Esophagus muscularis mucosa (tissue), 4 donors: ENCODE data around the gene DNAJC5. TPM values are rescaled to one million over a fixed set of nuclear protein-coding genes. Genes with fewer than 3 reads are reported as not detected.

Experiments used
- DNase-seq: peaks from one replicate; pipeline ENCODE4 v3.0.0-alpha.2; 2017; ENCODE audit errors: extremely low spot score
- H3K27ac ChIP-seq, 4 donors: fragments of 200-600 bp; sonication (generic); replicated peaks in 1 of 4; 1 replicate in 3 of 4; 2 replicates in 1 of 4; pipeline ENCODE4 v1.5.1; 2016 to 2019; ENCODE audit warnings: mild to moderate bottlenecking in 1 of 4
- H3K27me3 ChIP-seq, 4 donors: fragments of 200-600 bp; sonication (generic); one replicate each; pipeline versions ENCODE4 v1.5.1 to v1.6.0; 2016 to 2019
- H3K36me3 ChIP-seq, 4 donors: fragments of 200-600 bp; sonication (generic); one replicate each; pipeline ENCODE4 v1.5.1; 2016 to 2019
- H3K4me1 ChIP-seq, 4 donors: fragments of 200-600 bp; sonication (generic); one replicate each; pipeline ENCODE4 v1.5.1; 2016 to 2019
- H3K4me3 ChIP-seq, 4 donors: fragments of 200-600 bp; sonication (generic); 1 replicate in 2 of 4; 2 replicates in 2 of 4; pipeline ENCODE4 v1.5.1; 2016 to 2019; ENCODE audit warnings: mild to moderate bottlenecking in 4 of 4, moderate library complexity in 1 of 4
- H3K9me3 ChIP-seq, 4 donors: fragments of 200-600 bp; sonication (generic); 1 replicate in 3 of 4; 2 replicates in 1 of 4; pipeline ENCODE4 v1.5.1; 2016 to 2019
- CTCF ChIP-seq, 3 experiments: fragments of 200-600 bp in 2 of 3; fragments of 450-650 bp in 1 of 3; sonication (generic) in 2 of 3; IDR thresholded peaks; one replicate each; pipeline ENCODE4 v1.5.1; 2017 to 2019; ENCODE audit warnings: antibody characterized with exemption in 3 of 3, mild to moderate bottlenecking in 2 of 3, moderate library complexity in 1 of 3
- EP300 ChIP-seq: sonication (generic); formaldehyde crosslinking; IDR thresholded peaks from one replicate; pipeline ENCODE4 v1.6.1; 2017; ENCODE audit warnings: antibody characterized with exemption
- POLR2A ChIP-seq: fragments of 450-650 bp; IDR thresholded peaks from one replicate; pipeline ENCODE4 v1.6.1; 2017; ENCODE audit warnings: antibody characterized with exemption, moderate library complexity, mild to moderate bottlenecking, low read depth
- POLR2AphosphoS5 ChIP-seq, 2 donors: sonication (generic); formaldehyde crosslinking; IDR thresholded peaks; one replicate each; pipeline ENCODE4 v1.6.1; 2017; ENCODE audit warnings: antibody characterized with exemption in 2 of 2
- WGBS: methylation state at CpG from one replicate; pipeline ENCODE4 v1.1.5; 2018; 5-methylcytosine and 5-hydroxymethylcytosine counted together
- intact Hi-C: fragments of 100-400 bp; cut with DNase I; formaldehyde crosslinking; loops from one replicate; pipeline ENCODE4 v1.15.1; 2023
- total RNA-seq, 4 donors: library from RNA; depleted of rRNA; stranded (reverse); fragments of >200 nt; gene quantifications; one replicate each; pipeline versions ENCODE4 v1.1.0 to v1.2.1, GENCODE V29; 2016

The DNAJC5 gene
- 10 to 100 TPM; 39.5 to 64.9 (median 53.1) TPM for total RNA-seq

GRCh38 chr20:63894358-63895201, at the start of gene DNAJC5:
TSS of gene DNAJC5 (plus strand) at chr20:63895126. CDS start at chr20:63928346, 33,220 bp downstream.
- 6% methylated on average over 29 of the region's 82 CpGs for WGBS
- DNase-seq = peak; percentile 97
- H3K4me1 ChIP-seq = peaks cover 24 to 48% (median 43%) of the 10 kb centered on the region in 4 donors
- peak; percentile 61 to 90 for TF ChIP-seq POLR2AphosphoS5 (IDR thresholded peaks at IDR 0.05)
- TF ChIP-seq EP300 = no peak
- TF ChIP-seq POLR2A = no peak
- TF ChIP-seq CTCF (IDR thresholded peaks at IDR 0.05) = peak in 1 of 3 experiments; percentile 17
- H3K27me3 ChIP-seq = no peaks in the 10 kb centered on the region
- intact Hi-C loops = no loop called here
- H3K4me3 ChIP-seq = peak within 1 kb of the TSS; percentile 64 to 83 (median 68)
- H3K27ac ChIP-seq = peak within 1 kb of the TSS; percentile 76 to 86 (median 81)
- H3K36me3 ChIP-seq = peaks cover 11 to 29% (median 25%) of the 10 kb centered on the region in 4 donors
- no peaks in the 10 kb centered on the region for H3K9me3 ChIP-seq

GRCh38 chr20:63846128-63846771, 48.7 kb upstream of the DNAJC5 start:
- peak overlapping the region in 3 of 4 donors; percentile 24 to 37 (median 31) for H3K4me3 ChIP-seq
- H3K9me3 ChIP-seq = no peaks in the 10 kb centered on the region
- whole genome bisulfite sequencing = 3% methylated on average over 18 of the region's 24 CpGs
- H3K36me3 ChIP-seq = no peaks in the 10 kb centered on the region
- intact Hi-C loops = no loop called here
- peaks cover 47 to 48% (median 48%) of the 10 kb centered on the region in 4 donors for H3K4me1 ChIP-seq
- H3K27me3 ChIP-seq = peaks cover 0 to 53% (median 0%) of the 10 kb centered on the region in 4 donors
- DNase-seq = no peak
- TF ChIP-seq POLR2A (no peak), POLR2AphosphoS5 (IDR thresholded peaks at IDR 0.05) (peak; percentile 12 to 13)
- H3K27ac ChIP-seq = peak overlapping the region; percentile 50 to 66 (median 59)

GRCh38 chr20:63846888-63847236, 48.1 kb upstream of the DNAJC5 start:
- H3K9me3 ChIP-seq = no peaks in the 10 kb centered on the region
- H3K27ac ChIP-seq = peak overlapping the region in 3 of 4 donors; percentile 54 to 67 (median 64)
- no peak for TF ChIP-seq EP300
- H3K4me3 ChIP-seq = no peak overlapping the region
- peaks cover 0 to 56% (median 0%) of the 10 kb centered on the region in 4 donors for H3K27me3 ChIP-seq
- H3K4me1 ChIP-seq = peaks cover 47 to 48% (median 48%) of the 10 kb centered on the region in 4 donors
- no peak for DNase-seq
- 48% methylated on average over 3 of the region's 3 CpGs for WGBS
- no peaks in the 10 kb centered on the region for H3K36me3 ChIP-seq
- intact Hi-C loops = no loop called here

GRCh38 chr20:63847237-63848002, 47.5 kb upstream of the DNAJC5 start:
- no peak for DNase-seq
- 64% methylated on average over 10 of the region's 16 CpGs for WGBS
- H3K27me3 ChIP-seq = peaks cover 0 to 61% (median 0%) of the 10 kb centered on the region in 4 donors
- peak overlapping the region; percentile 54 to 67 (median 65) for H3K27ac ChIP-seq
- H3K36me3 ChIP-seq = no peaks in the 10 kb centered on the region
- peaks cover 47 to 48% (median 48%) of the 10 kb centered on the region in 4 donors for H3K4me1 ChIP-seq
- no peaks in the 10 kb centered on the region for H3K9me3 ChIP-seq
- H3K4me3 ChIP-seq = no peak overlapping the region
- TF ChIP-seq POLR2A = no peak
- no peak for TF ChIP-seq EP300
- intact Hi-C loops = no loop called here

- no peaks in the 10 kb centered on the region for H3K9me3 ChIP-seq
- peaks cover 47 to 48% (median 48%) of the 10 kb centered on the region in 4 donors for H3K4me1 ChIP-seq
- no peak for TF ChIP-seq CTCF (IDR thresholded peaks at IDR 0.05)
- no peak for TF ChIP-seq POLR2A
- TF ChIP-seq POLR2AphosphoS5 (IDR thresholded peaks at IDR 0.05) = no peak
- no peak for TF ChIP-seq EP300
- DNase-seq = no peak
- no peak overlapping the region for H3K4me3 ChIP-seq
- H3K27me3 ChIP-seq = peaks cover 0 to 70% (median under 1%) of the 10 kb centered on the region in 4 donors
- no peaks in the 10 kb centered on the region for H3K36me3 ChIP-seq
- intact Hi-C loops = no loop called here
- WGBS = 92% methylated on average over 13 of the region's 28 CpGs
- peak overlapping the region; percentile 54 to 67 (median 65) for H3K27ac ChIP-seq
Measured at GRCh38 chr20:63848003-63848911, 46.7 kb upstream of the DNAJC5 start.
